Measurements from ENCODE around the gene NALCN. TPM values are rescaled to one million over a fixed set of nuclear protein-coding genes. Genes with fewer than 3 reads are reported as not detected.
A peak's percentile ranks its signal among the peaks of the same experiment; 100 is the strongest.

Gene NALCN
- total RNA-seq, 1 experiment from 2014 or later: 8.5 TPM

DNA sequence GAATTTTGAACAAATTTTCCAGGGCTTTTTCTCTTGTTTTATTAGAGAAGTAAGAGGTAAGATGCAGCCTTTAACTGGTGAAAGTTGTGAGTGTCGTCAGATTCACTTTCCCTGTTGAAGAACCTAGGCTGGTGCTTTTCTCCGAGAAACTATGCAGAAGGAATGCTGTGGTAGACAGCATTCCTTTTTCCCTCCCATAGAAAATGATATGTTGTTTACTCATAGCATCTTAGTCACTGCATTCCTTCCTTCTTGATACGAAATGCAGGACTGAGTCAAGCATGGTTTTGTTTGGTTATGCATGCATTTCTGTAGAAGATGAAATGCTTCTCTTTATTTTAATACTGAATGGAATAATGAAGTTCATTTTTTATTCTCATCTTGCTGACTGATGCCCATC is 39.6 kb upstream of the NALCN start:
- DNase-seq (ENCODE audit: unreplicated experiment): peak; percentile 79
- ChIA-PET POLR2A (interaction anchor here (0.7 kb wide), 1 partner anchor 79 kb away, joined by 3 read pairs; no protein-coding TSS in a partner anchor), CTCF (interaction anchor here (0.9 kb wide), 1 partner anchor 310 kb away, joined by 3 read pairs; no protein-coding TSS in a partner anchor)
- H3K36me3 Mint-ChIP-seq (ENCODE audit: insufficient read depth, unreplicated experiment): no peaks in the 10 kb centered on the region
- H3K27me3 Mint-ChIP-seq (ENCODE audit: insufficient read depth, unreplicated experiment): no peaks in the 10 kb centered on the region
- H3K9me3 Mint-ChIP-seq (ENCODE audit: unreplicated experiment): no peaks in the 10 kb centered on the region
- TF ChIP-seq, protein P1, sequence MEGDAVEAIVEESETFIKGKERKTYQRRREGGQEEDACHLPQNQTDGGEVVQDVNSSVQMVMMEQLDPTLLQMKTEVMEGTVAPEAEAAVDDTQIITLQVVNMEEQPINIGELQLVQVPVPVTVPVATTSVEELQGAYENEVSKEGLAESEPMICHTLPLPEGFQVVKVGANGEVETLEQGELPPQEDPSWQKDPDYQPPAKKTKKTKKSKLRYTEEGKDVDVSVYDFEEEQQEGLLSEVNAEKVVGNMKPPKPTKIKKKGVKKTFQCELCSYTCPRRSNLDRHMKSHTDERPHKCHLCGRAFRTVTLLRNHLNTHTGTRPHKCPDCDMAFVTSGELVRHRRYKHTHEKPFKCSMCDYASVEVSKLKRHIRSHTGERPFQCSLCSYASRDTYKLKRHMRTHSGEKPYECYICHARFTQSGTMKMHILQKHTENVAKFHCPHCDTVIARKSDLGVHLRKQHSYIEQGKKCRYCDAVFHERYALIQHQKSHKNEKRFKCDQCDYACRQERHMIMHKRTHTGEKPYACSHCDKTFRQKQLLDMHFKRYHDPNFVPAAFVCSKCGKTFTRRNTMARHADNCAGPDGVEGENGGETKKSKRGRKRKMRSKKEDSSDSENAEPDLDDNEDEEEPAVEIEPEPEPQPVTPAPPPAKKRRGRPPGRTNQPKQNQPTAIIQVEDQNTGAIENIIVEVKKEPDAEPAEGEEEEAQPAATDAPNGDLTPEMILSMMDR (IDR thresholded peaks at IDR 0.05; ENCODE audit: unreplicated experiment): no peak
- H3K27ac Mint-ChIP-seq (ENCODE audit: low read depth, unreplicated experiment): peak overlapping the region; percentile 95
- intact Hi-C loops (cut with micrococcal nuclease): loop anchor here (10.0 kb wide), 2 partner anchors 169 to 251 kb away; no protein-coding TSS in a partner anchor
- peaks cover 35% of the 10 kb centered on the region for H3K4me1 Mint-ChIP-seq (ENCODE audit: insufficient read depth, unreplicated experiment)
- H3K4me3 Mint-ChIP-seq (ENCODE audit: unreplicated experiment): no peak overlapping the region
- no TSS peak for BruUV-seq (replicated peaks)

DNA sequence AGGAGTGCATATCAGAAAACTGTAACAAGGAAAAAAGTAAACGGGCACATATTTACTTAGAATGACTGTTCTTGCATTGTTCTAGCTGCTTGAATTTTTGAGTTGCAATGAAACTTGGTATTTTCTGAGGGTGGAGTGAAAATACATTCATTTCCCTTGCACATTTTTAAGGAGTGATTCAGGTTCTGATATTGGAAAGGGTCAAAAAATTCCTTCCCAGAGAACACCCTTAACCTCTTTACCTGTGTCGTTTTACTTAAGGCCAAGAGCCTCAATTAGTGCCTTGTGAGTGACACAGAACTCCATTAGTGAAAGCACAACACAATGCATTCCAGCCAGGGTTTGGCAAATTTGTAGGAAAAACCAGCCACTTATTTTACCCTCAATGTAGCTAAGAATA is 38.5 kb upstream of the NALCN start:
- H3K4me1 Mint-ChIP-seq (ENCODE audit: insufficient read depth, unreplicated experiment): peaks cover 41% of the 10 kb centered on the region
- TF ChIP-seq, protein P1 (IDR thresholded peaks at IDR 0.05; ENCODE audit: unreplicated experiment): no peak
- intact Hi-C loops (cut with micrococcal nuclease): loop anchor here (10.0 kb wide), 2 partner anchors 170 to 250 kb away; no protein-coding TSS in a partner anchor
- ChIA-PET POLR2A (interaction anchor here (0.6 kb wide), 1 partner anchor 195 kb away, joined by 3 read pairs; no protein-coding TSS in a partner anchor), CTCF (interaction anchor here (0.6 kb wide), 1 partner anchor 480 kb away, joined by 3 read pairs; no protein-coding TSS in a partner anchor)
- H3K27me3 Mint-ChIP-seq (ENCODE audit: insufficient read depth, unreplicated experiment): no peaks in the 10 kb centered on the region
- no peaks in the 10 kb centered on the region for H3K9me3 Mint-ChIP-seq (ENCODE audit: unreplicated experiment)
- no TSS peak for BruUV-seq (replicated peaks)
- peak overlapping the region; percentile 95 for H3K27ac Mint-ChIP-seq (ENCODE audit: low read depth, unreplicated experiment)
- H3K4me3 Mint-ChIP-seq (ENCODE audit: unreplicated experiment): peak overlapping the region; percentile 10
- no peaks in the 10 kb centered on the region for H3K36me3 Mint-ChIP-seq (ENCODE audit: insufficient read depth, unreplicated experiment)
- no peak for DNase-seq (ENCODE audit: unreplicated experiment)

DNA sequence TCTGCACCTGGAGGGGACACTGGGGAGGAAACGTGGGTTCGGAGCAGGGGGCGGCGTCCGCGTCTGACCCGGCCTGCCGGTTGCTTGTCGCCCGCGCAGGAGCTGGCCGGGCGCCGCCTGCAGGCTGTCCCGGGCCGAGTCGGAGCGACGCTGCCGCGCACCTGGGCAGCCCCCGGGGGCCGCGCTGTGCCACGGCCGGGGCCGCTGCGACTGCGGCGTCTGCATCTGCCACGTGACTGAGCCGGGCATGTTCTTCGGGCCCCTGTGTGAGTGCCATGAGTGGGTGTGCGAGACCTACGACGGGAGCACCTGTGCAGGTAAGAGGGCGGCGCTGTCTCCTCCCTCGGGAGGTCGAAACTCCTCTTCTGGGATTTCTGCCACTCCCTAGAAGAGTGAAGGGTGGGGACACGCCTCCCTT is 37.5 kb upstream of the NALCN start:
- ChIA-PET POLR2A (interaction anchor here (0.6 kb wide), 1 partner anchor 13 kb away, joined by 3 read pairs; no protein-coding TSS in a partner anchor), CTCF (interaction anchor here (0.9 kb wide), 1 partner anchor 16 kb away, joined by 3 read pairs; no protein-coding TSS in a partner anchor)
- H3K4me1 Mint-ChIP-seq (ENCODE audit: insufficient read depth, unreplicated experiment): peaks cover 49% of the 10 kb centered on the region
- H3K4me3 Mint-ChIP-seq (ENCODE audit: unreplicated experiment): no peak overlapping the region
- no peaks in the 10 kb centered on the region for H3K9me3 Mint-ChIP-seq (ENCODE audit: unreplicated experiment)
- no peaks in the 10 kb centered on the region for H3K36me3 Mint-ChIP-seq (ENCODE audit: insufficient read depth, unreplicated experiment)
- no TSS peak for BruUV-seq (replicated peaks)
- DNase-seq (ENCODE audit: unreplicated experiment): no peak
- no peaks in the 10 kb centered on the region for H3K27me3 Mint-ChIP-seq (ENCODE audit: insufficient read depth, unreplicated experiment)
- intact Hi-C loops (cut with micrococcal nuclease): loop anchor here (10.0 kb wide), 2 partner anchors 171 to 249 kb away; no protein-coding TSS in a partner anchor
- H3K27ac Mint-ChIP-seq (ENCODE audit: low read depth, unreplicated experiment): no peak overlapping the region
- TF ChIP-seq, protein P1 (IDR thresholded peaks at IDR 0.05; ENCODE audit: unreplicated experiment): no peak

DNA sequence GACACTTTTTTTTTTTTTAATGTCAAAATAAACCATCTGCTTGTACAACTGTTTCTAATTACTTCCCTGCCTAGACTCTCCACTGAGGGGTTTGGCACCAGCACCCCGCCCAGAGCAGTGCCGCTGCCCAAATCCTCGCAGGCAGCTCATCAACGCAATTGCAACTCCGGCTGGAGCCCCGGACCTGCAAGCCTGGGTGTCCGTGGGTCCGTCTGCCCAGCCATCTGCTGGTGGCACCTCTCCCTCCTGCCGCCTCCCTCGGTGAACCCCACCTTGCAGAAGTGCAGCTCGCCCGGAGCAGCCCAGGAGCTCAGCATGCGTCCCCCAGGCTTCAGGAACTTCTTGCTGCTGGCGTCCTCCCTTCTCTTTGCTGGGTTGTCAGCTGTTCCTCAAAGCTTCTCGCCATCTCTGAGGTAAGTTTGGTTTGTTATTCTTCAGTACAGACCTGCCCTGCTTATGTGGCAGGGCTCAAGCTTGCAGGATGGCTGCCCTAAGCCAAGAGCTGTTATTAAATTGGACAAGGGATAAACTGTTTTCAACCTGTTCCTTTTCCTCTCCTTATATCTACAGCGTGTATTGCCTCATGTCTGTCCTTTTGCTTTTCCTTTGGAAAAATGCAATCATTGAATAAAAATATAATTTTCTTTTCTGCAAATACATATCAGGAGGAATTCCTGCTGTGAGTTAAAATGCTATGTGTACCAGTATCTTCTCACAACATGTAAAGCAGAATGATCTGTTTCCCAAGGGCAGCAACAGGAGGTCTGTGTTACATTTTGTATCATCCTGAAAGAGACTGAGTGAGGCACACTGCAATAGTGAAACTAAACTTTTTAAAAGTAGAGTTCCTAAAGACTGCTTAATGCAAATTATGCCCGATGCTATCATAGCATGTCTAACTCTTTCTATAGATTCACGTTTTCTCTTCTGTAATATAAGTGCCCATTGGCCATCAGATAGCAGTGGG is 36.5 kb upstream of the NALCN start, which contains the start of gene ITGBL1:
ITGBL1 (plus strand) TSS at position 157 of the 967 bp plus-strand sequence; CDS start at position 316, 159 bp downstream.
- no peaks in the 10 kb centered on the region for H3K36me3 Mint-ChIP-seq (ENCODE audit: insufficient read depth, unreplicated experiment)
- no TSS peak for BruUV-seq (replicated peaks)
- no peaks in the 10 kb centered on the region for H3K9me3 Mint-ChIP-seq (ENCODE audit: unreplicated experiment)
- POLR2A ChIA-PET: interaction anchor here (0.6 to 0.9 kb wide), 3 partner anchors 14 to 167 kb away, joined by 3 read pairs; no protein-coding TSS in a partner anchor
- no peak within 1 kb of the TSS for H3K4me3 Mint-ChIP-seq (ENCODE audit: unreplicated experiment)
- TF ChIP-seq, protein P1 (IDR thresholded peaks at IDR 0.05; ENCODE audit: unreplicated experiment): no peak
- H3K27me3 Mint-ChIP-seq (ENCODE audit: insufficient read depth, unreplicated experiment): no peaks in the 10 kb centered on the region
- no peak for DNase-seq (ENCODE audit: unreplicated experiment)
- intact Hi-C loops (cut with micrococcal nuclease): loop anchor here (10.0 kb wide), 2 partner anchors 172 to 248 kb away; no protein-coding TSS in a partner anchor
- H3K27ac Mint-ChIP-seq (ENCODE audit: low read depth, unreplicated experiment): peak within 1 kb of the TSS; percentile 79
- H3K4me1 Mint-ChIP-seq (ENCODE audit: insufficient read depth, unreplicated experiment): peaks cover 49% of the 10 kb centered on the region
- CTCF ChIA-PET: interaction anchor here (0.6 to 1.9 kb wide), 3 partner anchors 229 to 1612 kb away, joined by 3 to 5 read pairs (median 3); no protein-coding TSS in a partner anchor
